Activated CD8-positive, alpha-beta memory T cell treated with anti-CD3 and anti-CD28 coated beads for 48 hours (primary cell): Measurements from ENCODE around the gene GPHN.
"Not testable (repeated sequence)": the region's sequence is repeated elsewhere in the genome, so short reads cannot be mapped to it uniquely, and the experiment has no call there.

Experiments
- DNase-seq, 3 experiments: peaks; one replicate each; pipeline ENCODE4 v3.0.0-alpha.2; 2020; ENCODE audit warnings: low read depth in 2 of 3, low spot score in 2 of 3

GPHN gene

GRCh38 chr14:67016856-67017255, 508.9 kb downstream of the GPHN start:
- no peak for DNase-seq

GRCh38 chr14:67018720-67019119, 510.8 kb downstream of the GPHN start:
- DNase-seq: no peak

GRCh38 chr14:67019796-67020195, 511.8 kb downstream of the GPHN start:
- DNase-seq: no peak

GRCh38 chr14:67031920-67032774, 524.2 kb downstream of the GPHN start:
- no peak for DNase-seq

GRCh38 chr14:67045440-67045839, 537.5 kb downstream of the GPHN start:
- DNase-seq: no peak

- DNase-seq: no peak
These were observed 542.9 kb downstream of the GPHN start for GRCh38 chr14:67050896-67051295.

GRCh38 chr14:67056684-67057083, 548.7 kb downstream of the GPHN start:
- no peak for DNase-seq

- no peak for DNase-seq
These were observed 551.6 kb downstream of the GPHN start for GRCh38 chr14:67059596-67059995.

GRCh38 chr14:67060546-67060945, 552.6 kb downstream of the GPHN start:
- no peak for DNase-seq

GRCh38 chr14:67067070-67067814, 559.3 kb downstream of the GPHN start:
- not testable (repeated sequence) for DNase-seq

- DNase-seq: no peak
These were observed 560.3 kb downstream of the GPHN start for GRCh38 chr14:67068251-67068650.

GRCh38 chr14:67071506-67071905, 563.6 kb downstream of the GPHN start:
- DNase-seq: no peak

GRCh38 chr14:67077921-67078320, 570.0 kb downstream of the GPHN start:
- no peak for DNase-seq

GRCh38 chr14:67079846-67080245, 571.9 kb downstream of the GPHN start:
- DNase-seq: no peak

- DNase-seq: no peak
These were observed 600.3 kb downstream of the GPHN start for GRCh38 chr14:67108230-67108629.

GRCh38 chr14:67111022-67111421, 603.1 kb downstream of the GPHN start:
- DNase-seq: no peak

GRCh38 chr14:67112344-67112743, 604.4 kb downstream of the GPHN start:
- no peak for DNase-seq

GRCh38 chr14:67127174-67127573, 619.2 kb downstream of the GPHN start:
- DNase-seq: no peak

- DNase-seq: no peak
These were observed 621.8 kb downstream of the GPHN start for GRCh38 chr14:67129768-67130167.

- DNase-seq: no peak
These were observed 623.7 kb downstream of the GPHN start for GRCh38 chr14:67131691-67132090.

GRCh38 chr14:67133144-67133543, 625.2 kb downstream of the GPHN start:
- DNase-seq: no peak
